Skin epidermis (tissue), 12 donors: ENCODE data around the gene ATP13A3.

Experiments used
- H3K27ac ChIP-seq, 21 experiments: fragments of 200-600 bp; sonication (generic) in 11 of 21; one replicate each; pipeline ENCODE4 v1.5.0; 2020; ENCODE audit warnings: mild to moderate bottlenecking in 3 of 21, inconsistent platforms in 2 of 21, moderate library complexity in 2 of 21
- H3K4me3 ChIP-seq, 7 experiments: fragments of 200-600 bp; sonication (generic) in 2 of 7; one replicate each; pipeline ENCODE4 v1.5.0; 2020; ENCODE audit warnings: inconsistent platforms in 2 of 7, mild to moderate bottlenecking in 2 of 7, moderate library complexity in 1 of 7

Gene ATP13A3

GRCh38 chr3:194399874-194400411, 86.9 kb downstream of the ATP13A3 start:
- Histone ChIP-seq H3K27ac (no peak overlapping the region), H3K4me3 (no peak overlapping the region)

GRCh38 chr3:194399166-194399565, 87.6 kb downstream of the ATP13A3 start, which contains the start of gene GP5:
Gene GP5, minus strand, starts transcription at chr3:194399266. Its CDS starts 984 bp downstream, at chr3:194398282.
- Histone ChIP-seq H3K4me3 (peak within 1 kb of the TSS in 4 of 7 experiments; percentile 7 to 34 (median 22)), H3K27ac (peak within 1 kb of the TSS in 1 of 21 experiments; percentile 37)

DNA sequence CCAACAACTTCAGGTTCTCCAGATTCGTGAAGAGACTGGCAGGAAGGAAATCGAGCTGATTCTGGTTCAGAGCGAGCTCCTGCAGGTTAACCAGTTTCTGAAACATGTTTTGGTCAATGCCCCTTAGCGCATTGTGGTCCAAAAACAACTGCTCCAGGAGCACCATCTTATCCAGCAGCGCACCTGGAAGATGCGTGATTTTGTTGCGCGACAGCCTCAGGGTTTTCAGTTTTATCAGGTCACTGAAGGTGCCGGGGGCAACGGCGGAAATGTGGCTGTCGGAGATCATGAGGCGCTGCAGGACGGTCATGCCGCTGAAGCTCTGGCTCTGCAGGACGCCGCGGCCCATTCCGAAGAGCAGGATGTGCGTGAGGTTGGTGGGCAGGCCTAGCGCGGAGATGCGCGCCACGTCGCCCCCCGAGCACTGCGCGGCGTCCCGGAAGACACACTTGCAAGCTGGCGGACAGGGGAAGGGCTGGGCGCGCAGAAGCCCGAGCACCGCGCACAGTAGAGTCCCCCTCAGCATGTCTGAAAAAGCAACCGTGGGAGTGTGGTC, 89.0 kb downstream of the ATP13A3 start:
- peak overlapping the region in 2 of 21 experiments; percentile 37 to 70 for H3K27ac ChIP-seq
- H3K4me3 ChIP-seq, result peak overlapping the region in 6 of 7 experiments; percentile 4 to 34 (median 16)

DNA sequence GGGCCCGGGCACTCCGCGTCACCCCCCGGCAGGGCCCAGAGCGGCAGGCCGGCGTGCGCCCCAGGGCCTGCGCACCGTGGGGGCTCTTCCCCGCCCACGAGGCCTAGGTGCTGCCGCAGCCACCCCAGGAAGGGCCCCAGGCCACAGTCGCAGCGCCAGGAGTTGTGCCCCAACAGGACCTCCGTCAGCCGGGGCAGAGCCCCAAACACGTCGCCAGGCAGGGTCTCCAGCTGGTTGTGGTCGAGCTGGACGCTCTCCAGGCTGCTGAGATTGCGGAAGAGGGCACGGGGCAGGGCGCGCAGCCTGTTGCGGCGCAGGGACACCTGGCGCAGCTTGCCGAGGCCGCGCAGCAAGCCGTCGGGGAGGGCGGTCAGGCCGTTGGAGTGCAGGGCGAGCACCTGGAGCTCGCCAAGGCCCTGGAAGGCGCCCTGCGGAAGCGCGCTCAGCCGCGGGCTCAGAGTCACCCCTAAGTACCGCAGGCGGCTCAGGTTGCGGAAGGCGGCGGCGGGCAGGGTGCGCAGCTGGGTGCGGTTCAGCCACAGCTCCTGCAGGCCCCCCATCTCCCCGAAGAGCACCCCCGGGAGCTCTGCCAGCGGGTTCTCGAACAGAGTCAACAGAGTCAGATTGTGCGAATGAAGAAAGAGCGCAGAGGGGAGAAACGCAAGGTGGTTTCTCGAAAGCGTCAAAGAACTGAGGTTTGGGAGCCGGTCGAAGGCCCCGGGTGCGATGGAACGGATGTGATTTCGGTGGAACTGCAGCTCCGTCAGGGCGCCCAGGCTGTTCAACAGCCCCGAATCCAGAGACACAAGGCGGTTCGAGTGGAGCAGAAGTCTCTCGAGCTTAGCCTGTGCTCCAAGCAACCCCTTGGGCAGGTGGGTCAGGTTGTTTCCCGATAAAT, 89.7 kb downstream of the ATP13A3 start:
- Histone ChIP-seq H3K27ac (peak overlapping the region in 14 of 21 experiments; percentile 29 to 85 (median 58)), H3K4me3 (peak overlapping the region in 6 of 7 experiments; percentile 4 to 34 (median 16))

GRCh38 chr3:194396539-194396858, 90.3 kb downstream of the ATP13A3 start:
- Histone ChIP-seq H3K27ac (peak overlapping the region in 14 of 21 experiments; percentile 29 to 85 (median 58)), H3K4me3 (peak overlapping the region in 5 of 7 experiments; percentile 3 to 34 (median 22))

GRCh38 chr3:194395778-194396538, 90.8 kb downstream of the ATP13A3 start:
- H3K4me3 ChIP-seq, result peak overlapping the region in 3 of 7 experiments; percentile 4 to 33 (median 22)

DNA sequence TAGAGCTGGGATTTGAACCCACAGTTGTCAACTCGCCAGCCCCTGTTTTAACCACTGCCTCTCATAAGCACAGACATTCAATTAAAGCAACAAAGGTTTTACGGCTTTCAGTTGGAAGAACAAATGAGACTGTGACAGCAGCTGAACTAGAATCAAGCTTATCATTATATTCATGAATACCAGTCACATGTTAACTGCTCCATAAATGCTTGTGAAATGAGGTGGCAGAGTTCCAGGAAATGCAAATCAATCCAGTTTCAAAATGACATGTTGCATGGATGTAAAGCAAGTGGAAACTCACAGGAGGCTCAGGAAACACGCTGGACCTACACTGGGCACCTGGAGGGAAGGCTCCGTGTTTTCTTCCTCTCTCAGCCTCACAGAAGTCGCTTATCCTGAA, 91.6 kb downstream of the ATP13A3 start:
- Histone ChIP-seq H3K4me3 (no peak overlapping the region), H3K27ac (peak overlapping the region in 6 of 21 experiments; percentile 33 to 85 (median 71))

More at GRCh38 chr3:194395778-194396538, 90.8 kb downstream of the ATP13A3 start:
- H3K27ac ChIP-seq, result peak overlapping the region in 12 of 21 experiments; percentile 33 to 85 (median 62)

GRCh38 chr3:194392576-194392975, 94.2 kb downstream of the ATP13A3 start:
- H3K4me3 ChIP-seq, result no peak overlapping the region

DNA sequence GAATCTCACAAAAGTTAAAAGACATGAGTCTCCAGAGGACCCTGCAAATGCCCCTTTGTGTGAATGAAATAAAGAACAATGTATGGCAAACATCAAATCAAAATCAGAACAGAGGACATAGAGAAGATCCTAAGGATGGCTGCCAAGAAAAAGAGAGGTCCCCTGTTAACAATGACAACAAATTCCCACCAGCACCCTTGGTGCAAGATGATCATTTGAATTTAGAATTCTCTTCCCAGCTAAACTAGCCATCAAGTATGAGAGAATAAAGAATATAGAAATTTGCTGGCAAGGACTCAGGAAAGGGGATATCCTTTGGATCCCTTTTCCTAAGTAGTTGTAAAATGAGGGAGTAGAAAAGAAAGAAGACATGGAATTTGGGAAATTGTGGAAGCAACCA, 96.0 kb downstream of the ATP13A3 start:
- no peak overlapping the region for H3K4me3 ChIP-seq

More at GRCh38 chr3:194392576-194392975, 94.2 kb downstream of the ATP13A3 start:
- no peak overlapping the region for H3K27ac ChIP-seq

DNA sequence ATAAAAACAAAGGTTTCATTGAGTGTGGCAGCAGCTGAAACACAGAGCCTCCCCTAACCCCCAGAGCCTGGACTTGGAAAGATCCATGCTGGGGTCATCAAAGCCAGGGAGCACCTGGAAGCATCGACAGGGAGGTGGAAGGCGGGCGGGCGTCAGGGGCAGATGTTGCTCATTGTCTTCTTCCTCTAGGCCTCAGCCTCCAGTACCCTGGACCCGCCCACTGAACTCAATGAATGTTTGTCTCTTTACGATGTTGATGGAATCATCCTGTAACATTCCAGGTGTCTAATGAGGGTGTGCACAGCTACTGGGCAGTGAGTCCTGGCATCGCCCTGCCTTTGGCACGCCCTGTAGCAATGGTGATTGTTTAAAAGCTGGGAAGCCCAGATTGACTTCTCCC, 97.5 kb downstream of the ATP13A3 start:
- Histone ChIP-seq H3K4me3 (no peak overlapping the region), H3K27ac (no peak overlapping the region)

More for the DNA sequence above, 96.0 kb downstream of the ATP13A3 start:
- no peak overlapping the region for H3K27ac ChIP-seq

DNA sequence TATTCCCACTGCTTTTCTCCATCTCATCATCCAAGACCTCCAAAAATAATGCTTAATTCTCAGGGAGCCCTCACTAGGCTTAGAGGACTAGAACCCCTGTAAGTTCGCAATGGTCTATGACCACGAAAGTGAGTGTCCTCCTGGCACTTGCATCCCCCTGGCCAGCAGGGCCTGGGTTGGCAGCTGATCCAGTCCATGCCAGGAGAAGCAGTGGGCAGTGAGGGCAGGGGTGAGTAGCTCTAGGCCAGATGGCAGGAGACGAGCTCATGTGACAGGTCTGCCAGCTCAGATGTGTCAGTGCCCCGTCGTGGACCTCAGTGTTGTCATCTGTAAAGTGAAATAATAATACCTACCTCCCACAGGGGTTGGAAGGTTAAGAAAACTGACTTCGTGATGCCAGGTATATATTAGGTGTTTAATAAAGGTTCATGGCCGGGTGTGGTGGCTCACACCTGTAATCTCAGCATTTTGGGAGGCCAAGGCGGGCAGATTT, 98.8 kb downstream of the ATP13A3 start:
- Histone ChIP-seq H3K27ac (no peak overlapping the region), H3K4me3 (no peak overlapping the region)

DNA sequence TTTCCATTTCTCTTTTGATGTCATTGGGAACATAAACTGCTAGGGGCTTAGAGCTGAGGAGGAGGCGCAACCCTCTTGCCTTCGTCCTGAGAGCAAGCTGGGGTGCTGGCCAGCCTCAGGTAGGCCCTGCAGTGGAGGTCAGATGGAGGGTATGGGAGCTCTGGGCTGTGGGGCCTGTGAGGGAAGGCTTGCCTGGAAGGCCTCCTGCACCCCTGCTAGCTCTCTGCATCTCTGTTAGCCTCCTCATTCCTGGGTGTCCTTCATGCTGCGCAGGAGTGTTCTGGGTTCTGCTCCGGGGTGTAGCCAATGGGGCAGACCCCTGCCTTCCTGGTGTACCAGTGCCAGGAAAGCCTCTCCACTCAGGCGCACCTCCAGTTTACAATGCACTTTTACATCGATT, 99.5 kb downstream of the ATP13A3 start:
- no peak overlapping the region for H3K27ac ChIP-seq
- no peak overlapping the region for H3K4me3 ChIP-seq

DNA sequence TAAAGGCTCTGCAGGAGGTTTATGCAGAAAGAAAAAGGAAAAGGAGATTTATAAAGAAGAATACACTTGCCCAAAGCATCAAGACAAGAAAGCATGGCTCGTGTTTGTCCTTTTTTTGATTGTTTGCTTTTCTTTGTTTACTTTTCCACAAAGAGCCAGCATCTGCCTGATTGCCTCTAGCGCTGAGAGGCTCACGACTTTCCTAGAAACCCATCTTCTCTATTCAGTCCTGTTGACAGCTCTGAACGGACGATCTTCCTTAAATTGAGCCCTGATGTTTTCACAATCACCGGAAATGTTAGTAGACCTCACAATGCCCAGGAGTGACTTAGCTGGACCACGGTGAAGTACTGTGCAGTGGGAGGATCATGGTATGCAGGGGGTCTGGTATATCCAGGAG, 100.2 kb downstream of the ATP13A3 start:
- no peak overlapping the region for H3K4me3 ChIP-seq
- no peak overlapping the region for H3K27ac ChIP-seq

GRCh38 chr3:194386066-194386465, 100.7 kb downstream of the ATP13A3 start:
- no peak overlapping the region for H3K27ac ChIP-seq
- H3K4me3 ChIP-seq, result no peak overlapping the region

GRCh38 chr3:194384569-194385001, 102.2 kb downstream of the ATP13A3 start:
- Histone ChIP-seq H3K4me3 (no peak overlapping the region), H3K27ac (no peak overlapping the region)

DNA sequence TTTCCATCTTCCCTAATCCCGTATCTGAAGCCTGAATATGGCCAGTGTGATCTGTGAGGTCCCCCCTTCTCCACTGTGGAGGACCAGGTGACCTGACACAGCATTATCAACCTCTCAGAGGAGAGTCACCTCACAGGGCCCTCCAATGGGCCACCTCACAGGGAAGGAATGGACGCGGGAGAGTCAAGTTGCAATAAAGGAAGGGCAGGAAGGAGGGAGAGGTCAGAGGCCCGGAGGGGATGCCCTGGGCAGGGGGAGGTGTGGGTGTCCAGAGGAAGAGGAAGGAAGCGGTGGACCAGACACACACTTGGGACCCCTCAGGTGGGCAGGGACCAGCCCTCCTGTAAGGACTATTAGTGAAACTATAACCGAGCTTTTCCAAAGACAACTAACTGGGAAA, 102.6 kb downstream of the ATP13A3 start:
- Histone ChIP-seq H3K27ac (no peak overlapping the region), H3K4me3 (no peak overlapping the region)

DNA sequence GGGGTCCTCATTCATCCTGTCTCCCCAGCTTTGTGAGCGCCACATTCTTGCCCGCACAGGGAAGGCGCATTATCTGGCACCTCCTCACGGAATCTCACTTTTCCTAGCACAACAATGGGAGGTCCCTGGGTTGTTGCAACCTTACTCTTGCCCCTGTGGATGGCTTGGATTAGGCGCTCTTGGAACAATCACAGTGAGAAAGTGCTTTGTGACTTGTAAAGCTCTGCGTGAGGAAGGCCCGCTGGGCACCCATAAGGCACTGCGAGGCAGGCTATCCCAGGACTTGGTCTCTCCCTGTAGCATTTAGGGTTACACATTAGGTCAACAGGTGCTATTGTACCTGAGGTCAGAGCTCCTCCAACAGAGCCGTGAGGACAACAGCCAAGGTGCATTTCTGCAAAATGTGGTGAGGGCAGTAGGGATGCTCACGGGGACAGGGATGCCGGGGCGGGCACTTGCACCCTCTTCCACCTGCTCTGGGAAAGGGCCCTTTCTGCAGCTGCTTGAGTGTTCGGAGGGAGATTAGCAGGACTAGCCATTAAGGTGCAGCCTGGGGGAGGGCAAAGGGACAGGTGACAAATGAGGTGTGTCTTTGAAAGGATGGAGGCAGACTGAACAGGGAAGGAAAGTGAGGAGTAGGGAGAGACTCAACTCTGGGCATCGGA, 103.4 kb downstream of the ATP13A3 start:
- H3K4me3 ChIP-seq, result no peak overlapping the region

DNA sequence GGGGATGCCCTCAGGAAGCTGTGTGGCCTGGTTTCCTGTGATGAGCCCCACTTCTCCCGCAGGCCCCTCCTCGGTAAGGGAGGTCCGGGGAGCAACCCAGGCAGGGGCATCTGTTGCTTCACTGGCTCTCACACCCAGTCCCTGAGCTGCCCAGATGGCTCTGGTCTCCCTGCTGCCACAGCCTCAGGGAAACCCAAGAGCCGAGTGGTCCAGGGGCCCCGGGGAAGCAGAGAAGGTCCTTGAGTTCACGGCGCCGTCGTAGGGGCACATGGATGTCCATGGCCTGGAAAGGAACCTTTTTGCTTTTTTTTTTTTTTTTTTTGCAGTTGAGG, 103.9 kb downstream of the ATP13A3 start:
- Histone ChIP-seq H3K4me3 (no peak overlapping the region), H3K27ac (no peak overlapping the region)

More for the DNA sequence above, 103.4 kb downstream of the ATP13A3 start:
- H3K27ac ChIP-seq, result no peak overlapping the region

DNA sequence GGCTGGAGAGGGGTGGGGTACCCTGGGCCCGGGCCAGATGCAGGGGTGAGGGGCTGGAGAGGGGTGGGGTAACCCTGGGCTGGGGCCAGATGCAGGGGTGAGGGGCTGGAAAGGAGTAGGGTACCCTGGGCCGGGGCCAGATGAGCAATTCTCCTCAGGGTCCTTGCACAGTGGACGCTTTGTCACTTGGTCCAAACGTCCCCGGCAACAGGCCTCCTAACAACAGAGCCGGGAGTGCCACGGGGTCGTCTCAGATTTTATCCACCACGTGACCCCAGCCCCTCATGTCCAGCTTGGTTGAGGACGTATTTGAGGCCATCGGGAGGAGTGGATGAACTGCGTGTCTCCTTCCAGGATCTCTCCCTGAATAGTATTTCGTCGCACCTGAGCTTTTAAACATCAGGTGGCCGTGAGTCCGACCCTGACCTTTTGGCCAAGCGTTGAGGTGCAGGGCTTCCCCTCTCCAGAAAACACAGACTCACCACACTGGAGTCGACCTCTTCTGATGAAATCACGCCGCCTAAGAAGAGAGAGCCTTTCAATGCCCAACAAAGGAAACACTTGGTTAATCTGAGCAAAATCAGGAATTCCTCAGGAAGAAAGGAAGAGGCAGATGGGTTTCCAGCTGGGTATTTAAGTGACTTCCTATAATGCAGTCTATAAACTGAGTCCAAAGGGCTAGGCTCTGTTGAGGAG, 104.5 kb downstream of the ATP13A3 start:
- Histone ChIP-seq H3K27ac (no peak overlapping the region), H3K4me3 (no peak overlapping the region)
